Ishikawa (cell line): ENCODE results near the gene CBLN4.

ENCODE experiments used
- CEBPB ChIP-seq: IDR thresholded peaks from 2 replicates; pipeline ENCODE4 v1.6.1; 2012
- CREB1 ChIP-seq: IDR thresholded peaks from 2 replicates; pipeline ENCODE4 v1.6.1; 2012; ENCODE audit warnings: low read depth
- EGR1 ChIP-seq: IDR thresholded peaks from 2 replicates; pipeline ENCODE4 v1.6.1; 2012
- EP300 ChIP-seq: IDR thresholded peaks from 2 replicates; pipeline ENCODE4 v1.6.1; 2012; ENCODE audit warnings: borderline replicate concordance
- FOXM1 ChIP-seq: IDR thresholded peaks from 2 replicates; pipeline ENCODE4 v1.6.1; 2012; ENCODE audit warnings: low read depth, borderline replicate concordance
- NFIC ChIP-seq: IDR thresholded peaks from 2 replicates; pipeline ENCODE4 v1.6.1; 2012
- RAD21 ChIP-seq: IDR thresholded peaks from 2 replicates; pipeline ENCODE4 v1.6.1; 2012; ENCODE audit warnings: low read depth
- REST ChIP-seq: IDR thresholded peaks from 2 replicates; pipeline ENCODE4 v1.6.1; 2012; ENCODE audit warnings: low read depth, mild to moderate bottlenecking
- TAF1 ChIP-seq: IDR thresholded peaks from 2 replicates; pipeline ENCODE4 v1.6.1; 2012; ENCODE audit warnings: low read depth, mild to moderate bottlenecking
- TCF12 ChIP-seq: IDR thresholded peaks from 2 replicates; pipeline ENCODE4 v1.6.1; 2012; ENCODE audit warnings: low read depth
- TEAD4 ChIP-seq: IDR thresholded peaks from 2 replicates; pipeline ENCODE4 v1.6.1; 2012
- USF1 ChIP-seq: IDR thresholded peaks from 2 replicates; pipeline ENCODE4 v1.6.1; 2012
- YY1 ChIP-seq: IDR thresholded peaks from 2 replicates; pipeline ENCODE4 v1.6.1; 2012; ENCODE audit warnings: low read depth
- ZBTB7A ChIP-seq: IDR thresholded peaks from 2 replicates; pipeline ENCODE4 v1.6.1; 2012; ENCODE audit warnings: low read depth
- TF ChIP-seq, protein P1 (sequence below): IDR thresholded peaks from 2 replicates; pipeline ENCODE4 v1.6.1; 2012

The CBLN4 gene

DNA sequence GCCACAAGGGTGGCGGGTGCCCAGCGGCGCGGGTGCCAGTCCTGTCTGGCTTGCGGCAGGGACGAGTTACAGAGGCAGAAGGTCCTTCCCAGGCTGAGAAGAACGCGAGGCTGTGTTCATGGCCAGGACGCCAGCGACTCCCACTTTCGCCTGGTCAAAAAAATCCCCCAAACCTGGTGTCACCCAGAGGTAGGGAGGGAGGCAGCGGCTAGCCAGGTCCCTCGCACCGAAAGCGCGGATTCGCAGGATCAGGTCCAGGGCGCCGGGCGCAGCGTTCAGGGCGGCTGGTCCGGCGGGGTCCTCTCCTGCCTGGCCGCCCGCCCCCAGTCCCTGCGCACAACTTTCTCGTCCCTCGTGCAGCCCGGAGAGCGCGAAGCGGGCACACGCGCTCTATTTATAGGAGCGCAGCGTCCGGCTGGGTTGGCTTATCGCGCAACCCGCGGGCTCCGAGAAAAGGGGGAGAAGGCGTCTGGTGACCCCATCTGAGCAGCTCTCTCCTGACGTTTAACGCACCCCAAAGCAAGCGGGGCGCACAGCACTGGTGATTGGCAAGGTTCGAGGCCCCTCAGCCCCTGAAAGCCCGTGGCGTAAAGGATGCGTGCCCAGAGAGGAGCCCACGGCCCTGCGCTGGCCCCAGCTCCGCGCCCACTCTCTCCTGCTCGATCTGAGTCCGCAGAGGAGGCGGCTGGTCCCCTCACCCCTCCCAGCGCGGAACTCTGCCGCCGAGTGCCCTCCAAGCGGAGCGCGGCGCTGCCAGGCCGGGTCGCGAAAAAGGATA is 519 bp downstream of the CBLN4 start:
- TF ChIP-seq FOXM1 (no peak), YY1 (no peak), CREB1 (no peak), TAF1 (no peak), EP300 (no peak), EGR1 (no peak), NFIC (no peak), USF1 (no peak), TEAD4 (no peak), ZBTB7A (no peak), RAD21 (no peak), TCF12 (no peak), CEBPB (no peak), REST (no peak)
- TF ChIP-seq, protein P1, sequence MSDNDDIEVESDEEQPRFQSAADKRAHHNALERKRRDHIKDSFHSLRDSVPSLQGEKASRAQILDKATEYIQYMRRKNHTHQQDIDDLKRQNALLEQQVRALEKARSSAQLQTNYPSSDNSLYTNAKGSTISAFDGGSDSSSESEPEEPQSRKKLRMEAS = no peak

GRCh38 chr20:56004007-56004406 is 1.3 kb downstream of the CBLN4 start:
- TF ChIP-seq REST = peak; percentile 41
- TF ChIP-seq EGR1 = no peak
- TF ChIP-seq FOXM1 = no peak
- no peak for TF ChIP-seq YY1

GRCh38 chr20:56002908-56003800 is 2.2 kb downstream of the CBLN4 start:
- no peak for TF ChIP-seq EGR1
- TF ChIP-seq CEBPB = no peak
- TF ChIP-seq, protein P1 = no peak
- TF ChIP-seq NFIC = no peak
- no peak for TF ChIP-seq RAD21
- no peak for TF ChIP-seq ZBTB7A
- TF ChIP-seq REST = no peak
- TF ChIP-seq TCF12 = no peak
- no peak for TF ChIP-seq CREB1
- TF ChIP-seq TEAD4 = no peak
- TF ChIP-seq FOXM1 = no peak
- TF ChIP-seq YY1 = no peak
- no peak for TF ChIP-seq USF1

GRCh38 chr20:56001890-56002289 is 3.4 kb downstream of the CBLN4 start:
- TF ChIP-seq EP300 = no peak
- TF ChIP-seq NFIC = no peak
- TF ChIP-seq REST = no peak
- TF ChIP-seq YY1 = no peak
- TF ChIP-seq EGR1 = no peak
- no peak for TF ChIP-seq FOXM1
- no peak for TF ChIP-seq RAD21
- TF ChIP-seq TEAD4 = no peak
- no peak for TF ChIP-seq TCF12
- no peak for TF ChIP-seq USF1
- TF ChIP-seq CREB1 = no peak
- TF ChIP-seq ZBTB7A = no peak
